ENCODE results near the gene SLC13A1.

Gene SLC13A1

GRCh38 chr7:123135960-123136359 is 63.8 kb downstream of the SLC13A1 start:
- no peak for TF ChIP-seq REST (IDR thresholded peaks at IDR 0.05; ENCODE audit: insufficient read depth in 1 of 2, low read depth in 2 of 2, low read length in 2 of 2)
- no peak for TF ChIP-seq FOXP2 (optimal IDR thresholded peaks at IDR 0.05; ENCODE audit: borderline replicate concordance, extremely low read depth, extremely low read length, insufficient read depth)
- no peak for TF ChIP-seq SIN3A (IDR thresholded peaks at IDR 0.05; ENCODE audit: borderline replicate concordance, insufficient read depth, low read length)
- TF ChIP-seq POLR2AphosphoS5 (IDR thresholded peaks at IDR 0.05; ENCODE audit: low read depth, low read length): no peak
- no peak for TF ChIP-seq TAF1 (IDR thresholded peaks at IDR 0.05; ENCODE audit: borderline replicate concordance, insufficient read depth, low read length)

GRCh38 chr7:123133924-123134323 is 65.8 kb downstream of the SLC13A1 start:
- TF ChIP-seq REST (IDR thresholded peaks at IDR 0.05; ENCODE audit: insufficient read depth in 1 of 2, low read depth in 2 of 2, low read length in 2 of 2) (no peak), SIN3A (IDR thresholded peaks at IDR 0.05; ENCODE audit: borderline replicate concordance, insufficient read depth, low read length) (no peak), TAF1 (IDR thresholded peaks at IDR 0.05; ENCODE audit: borderline replicate concordance, insufficient read depth, low read length) (no peak), FOXP2 (optimal IDR thresholded peaks at IDR 0.05; ENCODE audit: borderline replicate concordance, extremely low read depth, extremely low read length, insufficient read depth) (no peak), POLR2AphosphoS5 (IDR thresholded peaks at IDR 0.05; ENCODE audit: low read depth, low read length) (no peak)

GRCh38 chr7:123131961-123132360 is 67.8 kb downstream of the SLC13A1 start:
- no peak for TF ChIP-seq FOXP2 (optimal IDR thresholded peaks at IDR 0.05; ENCODE audit: borderline replicate concordance, extremely low read depth, extremely low read length, insufficient read depth)
- TF ChIP-seq SIN3A (IDR thresholded peaks at IDR 0.05; ENCODE audit: borderline replicate concordance, insufficient read depth, low read length): no peak
- TF ChIP-seq TAF1 (IDR thresholded peaks at IDR 0.05; ENCODE audit: borderline replicate concordance, insufficient read depth, low read length): no peak
- no peak for TF ChIP-seq REST (IDR thresholded peaks at IDR 0.05; ENCODE audit: insufficient read depth in 1 of 2, low read depth in 2 of 2, low read length in 2 of 2)
- TF ChIP-seq POLR2AphosphoS5 (IDR thresholded peaks at IDR 0.05; ENCODE audit: low read depth, low read length): no peak

- no peak for TF ChIP-seq FOXP2 (optimal IDR thresholded peaks at IDR 0.05; ENCODE audit: borderline replicate concordance, extremely low read depth, extremely low read length, insufficient read depth)
These were observed 68.2 kb downstream of the SLC13A1 start for GRCh38 chr7:123131556-123131955.

GRCh38 chr7:123131140-123131539 is 68.6 kb downstream of the SLC13A1 start:
- TF ChIP-seq REST (IDR thresholded peaks at IDR 0.05; ENCODE audit: insufficient read depth in 1 of 2, low read depth in 2 of 2, low read length in 2 of 2): no peak
- TF ChIP-seq TAF1 (IDR thresholded peaks at IDR 0.05; ENCODE audit: borderline replicate concordance, insufficient read depth, low read length): no peak
- no peak for TF ChIP-seq SIN3A (IDR thresholded peaks at IDR 0.05; ENCODE audit: borderline replicate concordance, insufficient read depth, low read length)
- TF ChIP-seq FOXP2 (optimal IDR thresholded peaks at IDR 0.05; ENCODE audit: borderline replicate concordance, extremely low read depth, extremely low read length, insufficient read depth): no peak
- TF ChIP-seq POLR2AphosphoS5 (IDR thresholded peaks at IDR 0.05; ENCODE audit: low read depth, low read length): no peak

Data from PFSK-1 (cell line).